ENCODE data around the gene ASCL1. TPM values are rescaled to one million over a fixed set of nuclear protein-coding genes. Genes with fewer than 3 reads are reported as not detected.

The ASCL1 gene
- polyA plus RNA-seq, 2 of the 4 experiments (the other 2 are of a cell fraction), result 0.05 TPM; not detected in 1

DNA sequence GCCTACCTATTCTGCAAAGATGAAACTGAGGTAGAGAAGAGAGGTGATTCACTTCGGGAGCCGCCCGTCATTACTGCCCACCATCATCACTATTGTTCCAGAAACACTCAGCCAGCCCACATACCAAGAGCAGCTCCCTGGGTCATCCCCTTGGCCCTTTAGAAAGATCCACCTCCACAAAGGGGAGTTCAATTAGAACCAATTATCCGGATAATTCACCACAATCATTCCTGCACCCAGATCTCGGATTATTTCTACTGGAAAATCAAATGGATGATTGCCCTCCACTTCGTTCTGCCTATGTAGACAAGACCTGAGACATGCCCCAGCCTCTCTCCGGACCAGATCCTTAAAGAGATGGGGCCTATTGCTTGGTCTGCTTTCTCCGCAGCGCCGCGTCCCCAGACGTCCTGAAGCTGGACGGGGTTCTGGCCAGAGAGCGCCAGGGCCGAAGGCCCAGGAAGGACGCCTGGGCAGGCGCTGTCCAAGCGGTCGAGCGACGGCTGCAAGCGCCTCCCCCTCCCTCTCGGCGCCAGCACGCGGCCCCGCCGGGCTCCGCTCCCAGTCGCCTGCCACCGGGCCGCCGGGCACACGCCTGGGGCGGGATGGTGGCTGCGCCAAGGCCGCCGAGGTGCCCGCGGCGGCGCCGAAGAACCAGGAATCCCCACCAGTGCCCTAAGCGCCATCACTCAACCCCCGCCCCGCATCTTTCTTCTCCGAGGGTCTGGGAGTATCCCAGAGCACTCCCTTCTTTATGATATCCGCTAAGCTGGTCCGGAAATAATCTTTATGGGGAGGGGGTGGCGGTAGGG is 1.3 kb upstream of the ASCL1 start:
- TF ChIP-seq RCOR1 (IDR thresholded peaks at IDR 0.05; ENCODE audit: low read depth, low read length), result no peak
- TF ChIP-seq KDM5A (IDR thresholded peaks at IDR 0.05), result no peak
- TF ChIP-seq TP53 (CRISPR knock-in tag; IDR thresholded peaks at IDR 0.05), result no peak
- TF ChIP-seq RARB (CRISPR knock-in tag; IDR thresholded peaks at IDR 0.05), result no peak
- TF ChIP-seq CBX8 (IDR thresholded peaks at IDR 0.05), result no peak
- no peak for TF ChIP-seq SREBF2 (IDR thresholded peaks at IDR 0.05)
- no peak for TF ChIP-seq CHD4 (IDR thresholded peaks at IDR 0.05; ENCODE audit: borderline replicate concordance)
- no peak for TF ChIP-seq EHF (CRISPR knock-in tag; IDR thresholded peaks at IDR 0.05)
- no peak for TF ChIP-seq POLR2A (IDR thresholded peaks at IDR 0.05; ENCODE audit: low read length)
- TF ChIP-seq, protein P1, sequence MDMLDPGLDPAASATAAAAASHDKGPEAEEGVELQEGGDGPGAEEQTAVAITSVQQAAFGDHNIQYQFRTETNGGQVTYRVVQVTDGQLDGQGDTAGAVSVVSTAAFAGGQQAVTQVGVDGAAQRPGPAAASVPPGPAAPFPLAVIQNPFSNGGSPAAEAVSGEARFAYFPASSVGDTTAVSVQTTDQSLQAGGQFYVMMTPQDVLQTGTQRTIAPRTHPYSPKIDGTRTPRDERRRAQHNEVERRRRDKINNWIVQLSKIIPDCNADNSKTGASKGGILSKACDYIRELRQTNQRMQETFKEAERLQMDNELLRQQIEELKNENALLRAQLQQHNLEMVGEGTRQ (IDR thresholded peaks at IDR 0.05), result no peak
- TF ChIP-seq ZNF302 (CRISPR knock-in tag; IDR thresholded peaks at IDR 0.05), result no peak
- no peak for TF ChIP-seq SMC3 (IDR thresholded peaks at IDR 0.05)
- TF ChIP-seq MAFK (IDR thresholded peaks at IDR 0.05; ENCODE audit: partially characterized antibody), result no peak
- TF ChIP-seq EP300 (IDR thresholded peaks at IDR 0.05), result no peak
- TF ChIP-seq, protein P2, sequence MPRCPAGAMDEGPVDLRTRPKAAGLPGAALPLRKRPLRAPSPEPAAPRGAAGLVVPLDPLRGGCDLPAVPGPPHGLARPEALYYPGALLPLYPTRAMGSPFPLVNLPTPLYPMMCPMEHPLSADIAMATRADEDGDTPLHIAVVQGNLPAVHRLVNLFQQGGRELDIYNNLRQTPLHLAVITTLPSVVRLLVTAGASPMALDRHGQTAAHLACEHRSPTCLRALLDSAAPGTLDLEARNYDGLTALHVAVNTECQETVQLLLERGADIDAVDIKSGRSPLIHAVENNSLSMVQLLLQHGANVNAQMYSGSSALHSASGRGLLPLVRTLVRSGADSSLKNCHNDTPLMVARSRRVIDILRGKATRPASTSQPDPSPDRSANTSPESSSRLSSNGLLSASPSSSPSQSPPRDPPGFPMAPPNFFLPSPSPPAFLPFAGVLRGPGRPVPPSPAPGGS (IDR thresholded peaks at IDR 0.05), result no peak
- no peak for TF ChIP-seq CEBPB (IDR thresholded peaks at IDR 0.05)
- no peak for TF ChIP-seq ZFP36 (IDR thresholded peaks at IDR 0.05; ENCODE audit: borderline replicate concordance, partially characterized antibody)
- TF ChIP-seq, protein P3, sequence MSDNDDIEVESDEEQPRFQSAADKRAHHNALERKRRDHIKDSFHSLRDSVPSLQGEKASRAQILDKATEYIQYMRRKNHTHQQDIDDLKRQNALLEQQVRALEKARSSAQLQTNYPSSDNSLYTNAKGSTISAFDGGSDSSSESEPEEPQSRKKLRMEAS (IDR thresholded peaks at IDR 0.05), result no peak
- no peak for TF ChIP-seq TFCP2L1 (CRISPR knock-in tag; IDR thresholded peaks at IDR 0.05)
- ChIA-PET POLR2A (no interaction called here), CTCF (interaction anchor here (1.1 to 1.4 kb wide), 2 partner anchors 73 to 592 kb away, joined by 4 to 5 read pairs; no protein-coding TSS in a partner anchor)
- no peak overlapping the region for H3K4me3 ChIP-seq
- WGBS (ENCODE audit: missing lambda C conversion rate), result 33% methylated on average over 32 of the region's 50 CpGs
- no peak overlapping the region for H3K27ac ChIP-seq
- no peaks in the 10 kb centered on the region for H3K4me1 ChIP-seq
- DNase-seq (ENCODE audit: low read depth in 1 of 2, low spot score in 1 of 2) (no peak), FAIRE-seq (no peak), ATAC-seq (no peak)
- H3K4me2 ChIP-seq, result no peak overlapping the region
- H3K9me3 ChIP-seq, result no peaks in the 10 kb centered on the region

DNA sequence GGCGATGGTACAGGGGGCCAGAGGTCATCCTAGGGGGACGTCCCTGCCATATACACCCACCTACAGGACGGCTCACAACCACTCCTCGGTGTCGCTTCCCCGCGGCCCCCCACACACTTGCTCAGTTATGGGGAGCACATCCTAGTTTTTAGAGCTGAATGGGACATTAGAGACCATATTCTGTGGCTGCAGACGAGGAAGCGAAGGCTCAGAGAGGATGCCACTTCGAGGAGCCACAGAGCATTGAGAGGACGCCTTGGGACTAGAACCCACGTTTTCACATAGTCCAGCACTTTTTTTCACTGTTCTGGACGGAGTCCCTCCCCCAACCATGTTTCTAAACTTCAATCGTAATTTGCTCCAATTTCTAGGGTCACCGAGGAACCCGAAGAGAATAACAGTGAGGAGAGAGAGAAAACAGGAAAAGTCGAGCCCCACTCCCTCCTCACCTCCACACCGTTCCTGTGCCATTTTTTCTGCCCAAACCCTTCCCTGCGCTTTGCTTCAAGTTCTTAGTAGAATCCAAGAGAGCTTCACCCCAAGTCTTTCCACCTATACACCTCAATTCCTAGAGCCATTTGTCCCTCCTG is 641 bp upstream of the ASCL1 start:
- peak overlapping the region; percentile 100 for H3K4me2 ChIP-seq
- H3K9me3 ChIP-seq, result no peaks in the 10 kb centered on the region
- no peaks in the 10 kb centered on the region for H3K4me1 ChIP-seq
- FAIRE-seq (no peak), DNase-seq (ENCODE audit: low read depth in 1 of 2, low spot score in 1 of 2) (no peak), ATAC-seq (peak in 1 of 2 experiments; percentile 6; a peak in 1 of 6 replicates)
- H3K4me3 ChIP-seq, result peak overlapping the region; percentile 53
- TF ChIP-seq ESRRA (IDR thresholded peaks at IDR 0.05; ENCODE audit: borderline replicate concordance, low read length) (no peak), HDAC2 (IDR thresholded peaks at IDR 0.05) (no peak), POLR2AphosphoS2 (conservative IDR thresholded peaks at IDR 0.05; ENCODE audit: low read length) (no peak), MYC (IDR thresholded peaks at IDR 0.05; ENCODE audit: borderline replicate concordance, low read length) (no peak), EHF (CRISPR knock-in tag; IDR thresholded peaks at IDR 0.05) (no peak), JUN (IDR thresholded peaks at IDR 0.05) (no peak), NR3C1 (IDR thresholded peaks at IDR 0.05) (no peak), CHD4 (IDR thresholded peaks at IDR 0.05; ENCODE audit: borderline replicate concordance) (no peak)
- ChIA-PET CTCF (interaction anchor here (1.4 kb wide), 1 partner anchor 592 kb away, joined by 5 read pairs; no protein-coding TSS in a partner anchor), POLR2A (no interaction called here)
- H3K27ac ChIP-seq, result no peak overlapping the region
- 22% methylated on average over 19 of the region's 19 CpGs for WGBS (ENCODE audit: missing lambda C conversion rate)
